Measurements from ENCODE around the gene TMEM63C. TPM values are rescaled to one million over a fixed set of nuclear protein-coding genes. Genes with fewer than 3 reads are reported as not detected.

The TMEM63C gene
- total RNA-seq, 1 experiment from 2014 or later = 5.4 TPM

- BruUV-seq (replicated peaks) = no TSS peak
- no peaks in the 10 kb centered on the region for H3K9me2 ChIP-seq (replicated peaks; ENCODE audit: low read length)
- no peak for ATAC-seq
- no peaks in the 10 kb centered on the region for H4K20me1 ChIP-seq (ENCODE audit: low read length)
- H3K4me2 ChIP-seq (ENCODE audit: low read length) = no peak overlapping the region
- H2AFZ ChIP-seq (ENCODE audit: low read length) = no peak overlapping the region
- H3K27ac ChIP-seq (ENCODE audit: low read length) = no peak overlapping the region
- no peaks in the 10 kb centered on the region for H3K36me3 ChIP-seq (ENCODE audit: low read depth, low read length)
- H3K9me3 ChIP-seq (ENCODE audit: low read length) = no peaks in the 10 kb centered on the region
- intact Hi-C loops (cut with micrococcal nuclease) = no loop called here
- H3F3A ChIP-seq (ENCODE audit: low read length, unreplicated experiment) = no peaks in the 10 kb centered on the region
- no peaks in the 10 kb centered on the region for H3K27me3 ChIP-seq (ENCODE audit: low read length)
- H3K79me2 ChIP-seq (ENCODE audit: low read length) = no peaks in the 10 kb centered on the region
- ChIA-PET POLR2A (ENCODE audit: unreplicated experiment) (interaction anchor here (0.7 kb wide), 1 partner anchor 57 kb away, joined by 6 read pairs; no protein-coding TSS in a partner anchor), CTCF (no interaction called here)
- no peak overlapping the region for H3K4me3 ChIP-seq (ENCODE audit: low read length)
- no peak overlapping the region for H3K9ac ChIP-seq (ENCODE audit: low read length)
- no peaks in the 10 kb centered on the region for H3K4me1 ChIP-seq (ENCODE audit: insufficient read depth, low read length)
- DNase-seq = no peak
- no peak for TF ChIP-seq EZH2 (IDR thresholded peaks at IDR 0.05; ENCODE audit: low read length, unreplicated experiment)
- no peak for TF ChIP-seq EZH2phosphoT487 (IDR thresholded peaks at IDR 0.05; ENCODE audit: borderline replicate concordance, low read length)
- no peak for TF ChIP-seq CTCF (conservative IDR thresholded peaks at IDR 0.05; ENCODE audit: low read depth, low read length)
Observed at GRCh38 chr14:77251870-77252269, 70.3 kb downstream of the TMEM63C start.

- no TSS peak for BruUV-seq (replicated peaks)
- no peak overlapping the region for H3K27ac ChIP-seq (ENCODE audit: low read length)
- no peaks in the 10 kb centered on the region for H3K4me1 ChIP-seq (ENCODE audit: insufficient read depth, low read length)
- no peak for DNase-seq
- H3K9ac ChIP-seq (ENCODE audit: low read length) = no peak overlapping the region
- no peaks in the 10 kb centered on the region for H3K27me3 ChIP-seq (ENCODE audit: low read length)
- no peak for TF ChIP-seq EZH2 (IDR thresholded peaks at IDR 0.05; ENCODE audit: low read length, unreplicated experiment)
- no peak for TF ChIP-seq CTCF (conservative IDR thresholded peaks at IDR 0.05; ENCODE audit: low read depth, low read length)
- no peak for TF ChIP-seq EZH2phosphoT487 (IDR thresholded peaks at IDR 0.05; ENCODE audit: borderline replicate concordance, low read length)
- no peaks in the 10 kb centered on the region for H3K79me2 ChIP-seq (ENCODE audit: low read length)
- no peaks in the 10 kb centered on the region for H4K20me1 ChIP-seq (ENCODE audit: low read length)
- no peaks in the 10 kb centered on the region for H3F3A ChIP-seq (ENCODE audit: low read length, unreplicated experiment)
- H3K9me2 ChIP-seq (replicated peaks; ENCODE audit: low read length) = no peaks in the 10 kb centered on the region
- intact Hi-C loops (cut with micrococcal nuclease) = no loop called here
- no peaks in the 10 kb centered on the region for H3K9me3 ChIP-seq (ENCODE audit: low read length)
- H2AFZ ChIP-seq (ENCODE audit: low read length) = no peak overlapping the region
- ChIA-PET POLR2A (ENCODE audit: unreplicated experiment) (no interaction called here), CTCF (no interaction called here)
- no peak overlapping the region for H3K4me2 ChIP-seq (ENCODE audit: low read length)
- H3K4me3 ChIP-seq (ENCODE audit: low read length) = no peak overlapping the region
- no peaks in the 10 kb centered on the region for H3K36me3 ChIP-seq (ENCODE audit: low read depth, low read length)
- ATAC-seq = no peak
Observed at GRCh38 chr14:77253333-77254190, 72.0 kb downstream of the TMEM63C start.

- TF ChIP-seq EZH2 (IDR thresholded peaks at IDR 0.05; ENCODE audit: low read length, unreplicated experiment) (no peak), EZH2phosphoT487 (IDR thresholded peaks at IDR 0.05; ENCODE audit: borderline replicate concordance, low read length) (no peak), CTCF (conservative IDR thresholded peaks at IDR 0.05; ENCODE audit: low read depth, low read length) (no peak)
- no peaks in the 10 kb centered on the region for H4K20me1 ChIP-seq (ENCODE audit: low read length)
- H3K4me3 ChIP-seq (ENCODE audit: low read length) = no peak overlapping the region
- CTCF ChIA-PET = no interaction called here
- intact Hi-C loops (cut with micrococcal nuclease) = no loop called here
- no peaks in the 10 kb centered on the region for H3K9me3 ChIP-seq (ENCODE audit: low read length)
- no peak for DNase-seq
- H3K4me1 ChIP-seq (ENCODE audit: insufficient read depth, low read length) = no peaks in the 10 kb centered on the region
- no peak overlapping the region for H3K9ac ChIP-seq (ENCODE audit: low read length)
- no peaks in the 10 kb centered on the region for H3K36me3 ChIP-seq (ENCODE audit: low read depth, low read length)
- no peaks in the 10 kb centered on the region for H3K9me2 ChIP-seq (replicated peaks; ENCODE audit: low read length)
- POLR2A ChIA-PET (ENCODE audit: unreplicated experiment) = no interaction called here
- no peak overlapping the region for H2AFZ ChIP-seq (ENCODE audit: low read length)
- H3K79me2 ChIP-seq (ENCODE audit: low read length) = no peaks in the 10 kb centered on the region
- ATAC-seq = no peak
- no peaks in the 10 kb centered on the region for H3K27me3 ChIP-seq (ENCODE audit: low read length)
- H3F3A ChIP-seq (ENCODE audit: low read length, unreplicated experiment) = no peaks in the 10 kb centered on the region
- H3K27ac ChIP-seq (ENCODE audit: low read length) = no peak overlapping the region
- no TSS peak for BruUV-seq (replicated peaks)
- H3K4me2 ChIP-seq (ENCODE audit: low read length) = no peak overlapping the region
Observed at GRCh38 chr14:77256694-77257093, 75.1 kb downstream of the TMEM63C start.

Data from PC-3 (cell line).